Stimulated activated CD4-positive, alpha-beta T cell treated with anti-CD3 and anti-CD28 coated beads, Interleukin-12 subunit alpha, Interleukin-12 subunit beta, amount 100 ng/mL, for 4 hours (primary cell): ENCODE data around the gene TJP2.

ENCODE experiments used
- DNase-seq: peaks from one replicate; pipeline ENCODE4 v3.0.0-alpha.2; 2020

Gene TJP2

DNA sequence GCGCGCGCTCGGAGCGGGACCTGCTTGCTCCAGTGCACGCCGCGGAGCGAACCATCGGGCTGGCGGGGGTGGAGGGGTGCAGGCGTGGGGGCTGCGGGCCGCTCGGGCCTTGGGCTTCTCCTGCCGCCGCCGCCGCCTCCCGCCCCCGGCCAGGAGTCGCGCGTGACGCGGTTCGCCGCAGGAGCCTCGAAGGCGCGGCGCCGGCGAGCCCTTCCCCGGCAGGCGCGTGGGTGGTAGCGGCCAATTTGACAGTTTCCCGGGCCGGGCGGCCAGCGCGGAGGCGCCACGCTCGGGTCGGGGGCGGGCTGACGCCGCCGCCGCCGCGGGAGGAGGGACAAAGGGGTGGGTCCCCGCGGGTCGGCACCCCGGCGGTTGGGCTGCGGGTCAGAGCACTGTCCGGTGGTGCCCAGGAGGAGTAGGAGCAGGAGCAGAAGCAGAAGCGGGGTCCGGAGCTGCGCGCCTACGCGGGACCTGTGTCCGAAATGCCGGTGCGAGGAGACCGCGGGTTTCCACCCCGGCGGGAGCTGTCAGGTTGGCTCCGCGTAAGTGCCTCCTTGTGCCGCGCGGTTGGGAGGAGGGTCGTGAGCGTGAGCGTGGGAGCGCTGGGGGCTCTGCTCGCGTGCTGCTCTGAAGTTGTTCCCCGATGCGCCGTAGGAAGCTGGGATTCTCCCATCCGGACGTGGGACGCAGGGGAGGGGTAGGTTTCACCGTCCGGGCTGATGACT, at the start of gene TJP2:
Gene TJP2 (plus strand): TSS at position 387 of the 725 bp plus-strand sequence. CDS start 96 bp downstream, at position 483.
- peak; percentile 40 for DNase-seq

DNA sequence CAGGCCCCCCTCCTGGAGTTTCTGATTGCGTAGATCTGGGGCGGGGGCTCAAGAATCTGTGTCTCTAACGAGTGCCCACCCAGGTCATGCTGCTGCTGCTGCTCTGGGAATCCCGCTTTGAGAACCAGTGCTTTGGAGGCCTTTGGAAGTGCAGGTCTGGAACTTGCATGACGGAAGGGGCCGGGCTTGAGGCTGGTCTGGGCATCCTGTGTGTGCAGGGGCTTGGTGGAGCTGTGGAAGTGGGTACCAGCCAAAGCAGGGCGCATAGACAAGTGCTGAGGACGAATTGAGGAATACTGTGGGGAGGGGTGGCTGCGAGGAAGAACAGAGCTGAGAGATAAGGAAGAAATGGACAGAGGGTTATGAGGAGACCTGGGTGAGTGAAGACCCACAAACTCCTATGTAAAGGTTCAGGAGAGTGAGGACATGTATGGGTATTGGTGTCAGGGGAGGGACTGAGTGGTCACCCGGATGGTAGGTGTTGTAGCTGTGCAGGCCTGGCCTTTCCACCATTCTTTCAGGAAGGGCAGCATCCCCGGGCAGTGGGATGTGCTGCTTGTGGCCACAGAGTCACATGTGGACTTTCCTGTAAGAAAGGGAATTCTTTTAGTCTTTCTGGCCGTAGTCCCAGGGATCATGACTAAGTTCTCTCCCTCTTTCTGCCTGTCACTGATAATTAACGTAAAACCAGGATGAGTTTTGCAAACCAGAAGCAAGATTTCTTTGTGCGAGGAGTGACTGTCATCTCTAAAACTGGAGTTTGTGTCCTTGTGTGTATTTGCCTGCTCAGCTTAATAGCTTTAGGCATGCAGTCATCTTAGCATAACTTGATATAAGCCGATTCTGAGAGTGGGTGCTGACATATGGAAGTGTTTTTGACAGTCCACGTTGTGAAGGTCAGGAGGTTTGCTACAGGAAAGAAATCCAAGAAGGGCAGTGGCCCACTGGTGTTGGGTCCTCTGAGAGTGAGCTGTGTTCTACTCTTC, 43.3 kb upstream of the TJP2 start:
- no peak for DNase-seq

DNA sequence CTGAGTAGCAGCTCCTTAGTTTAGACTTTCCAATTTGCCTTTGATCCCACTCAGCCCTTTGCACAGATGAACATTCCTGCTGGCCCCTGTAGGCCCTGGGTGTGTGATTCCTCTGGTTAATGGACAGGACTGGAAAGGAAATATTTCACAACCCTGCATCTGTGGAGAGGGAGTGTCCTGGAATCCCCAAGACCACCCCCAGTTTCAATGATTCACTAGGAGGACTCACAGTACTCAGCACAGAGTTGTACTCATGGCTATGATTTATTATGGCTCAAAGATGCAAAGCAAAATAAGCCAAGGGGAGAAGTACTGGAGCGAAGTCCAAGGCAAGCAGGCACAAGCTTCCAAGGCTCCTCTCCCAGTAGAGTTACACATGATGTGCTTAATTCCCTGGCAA, 42.4 kb upstream of the TJP2 start:
- no peak for DNase-seq

DNA sequence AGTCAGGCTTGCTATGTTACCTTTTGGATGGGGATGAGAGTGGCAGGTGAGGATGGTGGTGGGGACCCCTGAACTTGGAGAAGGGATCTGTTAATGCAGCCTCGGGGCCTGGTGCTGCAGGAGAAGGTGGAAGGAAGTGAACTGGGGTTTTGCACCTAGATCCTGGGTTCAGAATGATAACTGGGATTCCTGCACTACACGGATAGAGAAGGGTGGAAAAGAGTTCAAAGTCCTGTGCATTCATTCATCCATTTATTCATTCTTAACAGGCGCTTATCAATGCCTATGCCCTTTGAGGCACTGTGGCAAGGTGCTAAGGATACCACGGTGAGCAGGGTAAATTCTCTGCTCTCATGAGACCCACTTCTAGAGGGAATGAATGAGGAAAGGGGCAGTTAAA, 41.7 kb upstream of the TJP2 start:
- no peak for DNase-seq

DNA sequence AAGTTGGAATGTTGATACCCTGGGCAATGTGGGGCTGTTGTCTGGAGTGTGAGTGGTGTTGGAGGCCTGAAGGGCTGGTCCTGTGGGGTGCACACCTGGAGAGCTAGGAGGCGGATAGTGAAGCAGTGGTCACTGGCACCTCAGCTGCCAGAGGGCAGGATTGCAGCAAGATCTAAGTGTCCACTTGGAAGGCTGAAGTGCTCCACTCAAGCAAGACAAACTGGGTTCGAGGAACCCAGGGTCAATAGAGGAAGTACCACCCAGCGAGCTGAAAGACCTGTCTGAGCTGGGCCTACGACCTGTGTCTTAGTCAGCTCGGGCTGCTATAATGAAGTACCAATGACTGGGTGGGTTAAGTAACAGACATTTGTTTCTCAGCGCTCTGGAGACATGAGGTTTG, 39.7 kb upstream of the TJP2 start:
- no peak for DNase-seq

DNA sequence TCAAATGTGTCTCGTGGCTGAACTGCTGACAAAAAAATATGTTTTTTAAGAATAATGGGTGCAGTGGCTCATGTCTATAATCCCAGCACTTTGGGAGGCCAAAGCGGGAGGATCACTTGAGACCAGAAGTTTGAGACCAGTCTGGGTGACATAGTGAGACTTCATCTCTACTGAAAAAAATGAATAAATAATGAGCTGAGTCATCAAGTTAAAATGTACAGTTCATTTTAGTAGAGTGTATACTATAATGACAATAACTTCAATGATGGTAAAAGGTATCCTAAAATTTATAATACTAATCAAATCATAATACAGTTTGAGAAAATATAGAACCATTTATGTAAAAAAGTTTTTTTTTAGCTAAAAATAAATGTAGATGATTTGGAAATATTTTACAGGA, 37.9 kb upstream of the TJP2 start:
- DNase-seq: no peak

DNA sequence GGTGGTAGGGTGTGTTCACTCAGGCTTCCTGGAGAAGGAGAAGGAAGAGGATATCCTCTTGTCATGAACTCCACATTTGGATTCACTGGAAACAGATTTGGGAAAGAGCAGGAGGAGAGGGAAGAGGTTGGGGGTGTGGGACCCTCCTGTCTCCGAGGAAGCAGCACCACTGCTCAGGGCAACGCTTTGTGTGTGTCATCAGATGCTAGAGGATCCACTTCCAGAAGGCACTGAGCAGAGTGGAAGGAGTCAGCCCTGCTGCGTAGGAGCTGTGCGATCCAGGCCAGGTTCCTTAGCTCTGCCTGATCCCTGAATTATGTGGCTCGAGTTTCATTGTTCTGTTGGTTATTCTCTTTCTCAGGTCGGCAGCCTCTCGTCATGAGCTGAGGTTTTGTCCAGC, 37.3 kb upstream of the TJP2 start:
- DNase-seq: no peak

DNA sequence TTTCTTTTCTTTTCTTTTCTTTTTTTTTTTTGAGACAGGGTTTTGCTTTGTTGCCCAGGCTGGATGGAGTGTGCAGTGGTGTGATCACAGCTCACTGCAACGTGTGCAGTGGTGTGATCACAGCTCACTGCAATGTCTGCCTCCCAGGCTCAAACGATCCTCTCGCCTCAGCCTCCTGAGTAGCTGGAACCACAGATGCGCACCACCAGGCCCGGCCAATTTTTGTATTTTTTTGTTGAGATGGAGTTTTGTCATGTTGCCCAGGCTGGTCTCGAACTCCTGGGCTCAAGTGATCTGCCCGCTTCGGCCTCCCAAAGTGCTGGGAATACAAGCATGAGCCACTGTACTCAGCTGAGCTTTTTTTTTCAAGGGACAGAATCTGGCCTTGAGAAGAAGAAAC, 36.8 kb upstream of the TJP2 start:
- DNase-seq: no peak

DNA sequence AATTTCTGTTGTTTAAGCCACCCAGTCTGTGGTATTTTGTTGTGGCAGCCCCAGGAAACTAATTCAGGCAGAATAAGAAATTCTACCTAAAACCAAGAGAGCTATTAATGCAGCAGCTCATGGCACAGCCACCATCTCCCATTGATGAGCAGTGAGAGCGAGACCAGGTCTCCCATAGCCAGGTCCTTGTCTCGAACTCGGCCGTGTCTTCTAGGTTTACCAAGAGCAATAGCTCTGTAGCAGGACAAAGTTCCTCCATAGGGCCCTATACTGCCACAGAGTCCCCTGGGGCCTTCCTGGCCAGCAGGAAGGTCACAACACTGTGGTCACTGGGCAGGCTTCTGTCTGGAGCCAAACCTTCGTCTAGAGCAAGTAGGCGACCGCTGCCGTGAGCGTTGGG, 34.5 kb upstream of the TJP2 start:
- DNase-seq: no peak

DNA sequence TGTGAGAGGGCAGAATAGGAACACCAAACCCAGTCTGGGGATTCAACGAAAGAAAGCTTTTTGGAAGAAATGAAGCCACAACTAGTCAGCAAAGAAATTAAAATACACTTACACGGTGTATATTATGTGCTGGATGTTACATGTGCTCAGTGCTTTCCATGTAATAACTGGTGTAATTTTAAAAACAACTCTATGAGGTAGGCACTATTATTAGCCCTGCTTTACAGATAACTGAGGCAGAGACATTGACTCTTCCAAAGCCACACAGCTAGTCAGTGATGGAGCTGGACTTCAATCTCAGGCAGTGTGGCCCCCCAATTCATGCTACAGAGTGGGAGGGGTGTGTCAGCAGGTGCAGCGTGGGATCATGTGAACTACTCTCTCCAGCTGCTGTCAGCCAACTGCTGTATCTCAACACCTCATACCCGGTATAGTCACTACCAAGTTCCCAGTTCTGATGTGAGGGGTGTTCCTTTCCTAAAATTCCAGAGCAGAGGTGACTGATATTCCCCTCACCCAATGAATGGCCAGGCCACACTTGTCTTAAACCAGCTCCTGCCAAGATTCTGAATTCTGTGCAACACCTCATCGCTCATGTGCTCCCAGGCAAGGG, 33.8 kb upstream of the TJP2 start:
- no peak for DNase-seq

DNA sequence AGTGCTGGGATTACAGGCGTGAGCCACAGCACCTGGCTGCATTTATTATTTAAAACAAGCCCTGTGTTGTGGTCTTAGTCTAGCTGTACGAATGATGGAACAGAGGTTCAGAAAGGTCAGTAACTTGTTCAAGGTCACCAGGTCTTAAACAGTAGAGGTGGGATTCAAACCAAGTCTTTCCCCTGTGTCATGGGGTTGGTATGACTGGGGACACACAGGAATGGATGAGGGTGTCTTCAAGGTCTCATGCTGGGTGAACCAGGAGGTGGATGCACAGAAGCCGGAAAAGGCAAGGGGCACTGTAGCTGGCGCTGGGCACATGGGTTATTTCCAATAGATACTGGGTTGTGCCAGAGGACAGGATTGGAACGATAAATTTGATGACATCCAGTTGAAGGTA, 32.2 kb upstream of the TJP2 start:
- DNase-seq: no peak

DNA sequence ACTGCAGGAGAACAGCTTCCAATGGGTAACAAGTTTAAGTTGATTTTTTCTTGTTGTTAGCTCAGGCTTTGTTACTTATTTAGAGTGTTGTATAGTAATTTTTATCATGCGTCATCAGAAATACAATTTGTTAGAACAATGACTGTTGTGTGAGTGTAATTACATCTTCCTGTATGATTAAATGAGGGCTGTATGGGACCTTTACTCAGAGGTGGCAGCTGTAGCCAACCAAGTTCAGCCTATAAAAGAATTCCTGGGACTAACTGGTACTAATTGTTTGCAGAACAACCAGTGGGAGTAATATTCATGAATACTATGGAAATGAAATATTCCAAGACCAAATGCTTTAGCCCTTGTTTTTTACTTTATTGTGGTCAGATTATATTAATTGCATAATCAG, 30.8 kb upstream of the TJP2 start:
- DNase-seq: no peak

DNA sequence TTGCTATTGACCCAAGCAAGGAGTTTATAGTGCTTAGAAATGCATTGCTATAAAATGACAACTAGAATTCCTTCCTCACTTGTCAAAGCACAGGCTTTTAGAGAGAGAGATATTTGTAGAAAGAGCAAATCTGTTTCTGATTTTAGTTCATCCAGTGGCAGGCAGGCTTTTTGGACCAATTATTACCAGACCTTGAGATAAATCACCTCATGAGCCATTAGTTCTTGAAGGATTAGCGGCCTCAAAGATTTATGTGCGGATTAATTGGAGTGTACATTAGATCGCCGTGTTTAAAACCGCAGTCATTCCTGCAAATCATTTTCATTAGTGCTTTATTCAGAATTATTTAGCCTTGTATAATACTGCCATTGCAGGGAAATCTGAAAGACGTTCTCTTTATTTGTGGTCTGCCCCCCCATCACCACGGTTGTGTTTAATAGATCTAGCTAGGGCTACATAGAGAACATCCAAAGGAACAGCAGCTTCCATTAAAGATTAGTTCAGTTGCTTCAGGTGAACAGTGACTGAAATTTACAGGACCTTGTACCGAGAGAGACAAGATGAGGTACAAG, 28.8 kb upstream of the TJP2 start:
- no peak for DNase-seq

DNA sequence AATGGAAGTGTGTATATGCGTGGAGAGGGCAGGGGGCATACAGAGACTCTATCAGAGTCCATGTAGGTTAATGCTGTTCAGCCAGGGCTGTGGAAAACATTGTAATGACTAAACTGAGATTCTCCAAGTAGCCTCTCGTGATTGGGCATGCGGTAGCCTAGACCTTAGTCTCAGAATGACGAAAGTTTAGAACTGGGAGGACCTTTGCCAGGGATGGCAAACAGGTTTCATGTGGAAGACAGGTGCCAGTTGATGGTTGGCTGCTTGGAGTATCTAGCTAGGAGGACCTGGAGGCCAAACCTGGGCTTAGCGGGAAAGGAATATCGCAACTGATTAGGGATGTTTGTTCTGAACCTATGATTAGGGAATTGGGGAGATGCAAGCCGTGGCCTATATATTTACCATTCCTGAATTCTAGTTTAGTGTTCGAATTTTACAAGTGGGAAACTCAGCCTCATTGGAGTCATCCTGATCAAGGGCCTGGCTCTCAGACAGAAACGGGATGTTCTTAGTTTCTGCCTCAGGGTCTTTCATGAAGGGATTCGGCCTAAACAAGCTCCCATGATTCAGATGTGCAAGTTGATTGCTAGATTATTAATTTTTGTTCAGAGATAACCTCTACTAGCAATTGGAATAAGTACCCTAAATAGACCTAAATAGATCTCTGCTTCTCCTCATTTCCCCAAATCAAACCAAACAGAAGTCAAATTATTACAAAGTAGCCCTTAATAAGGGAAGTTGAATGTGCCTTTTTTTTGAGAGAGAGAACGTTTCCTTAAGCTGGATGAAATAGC, 26.8 kb upstream of the TJP2 start:
- no peak for DNase-seq

DNA sequence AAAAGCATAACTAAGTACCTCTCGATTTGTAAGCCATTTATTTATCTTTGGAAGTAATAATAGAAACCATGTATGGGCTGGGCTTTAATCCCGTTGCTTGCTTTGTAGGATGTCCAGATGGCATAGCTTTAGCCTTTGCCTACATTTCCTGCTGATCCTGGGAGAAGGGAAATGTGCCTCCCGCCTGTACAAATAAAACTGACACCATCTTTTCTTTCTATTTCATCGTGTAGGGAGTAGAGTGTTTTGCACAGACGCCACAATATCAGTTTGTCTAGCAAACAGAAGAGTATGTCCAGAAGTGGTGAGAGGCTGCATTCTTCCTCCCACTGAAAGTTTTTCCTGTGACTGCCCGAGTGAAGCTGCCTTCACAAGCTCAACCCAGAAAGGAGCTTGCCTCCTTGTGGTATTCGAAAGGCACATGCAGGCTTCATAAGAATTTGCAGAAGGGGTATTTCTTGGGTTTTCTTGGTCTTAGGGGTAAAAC, 24.7 kb upstream of the TJP2 start:
- no peak for DNase-seq

DNA sequence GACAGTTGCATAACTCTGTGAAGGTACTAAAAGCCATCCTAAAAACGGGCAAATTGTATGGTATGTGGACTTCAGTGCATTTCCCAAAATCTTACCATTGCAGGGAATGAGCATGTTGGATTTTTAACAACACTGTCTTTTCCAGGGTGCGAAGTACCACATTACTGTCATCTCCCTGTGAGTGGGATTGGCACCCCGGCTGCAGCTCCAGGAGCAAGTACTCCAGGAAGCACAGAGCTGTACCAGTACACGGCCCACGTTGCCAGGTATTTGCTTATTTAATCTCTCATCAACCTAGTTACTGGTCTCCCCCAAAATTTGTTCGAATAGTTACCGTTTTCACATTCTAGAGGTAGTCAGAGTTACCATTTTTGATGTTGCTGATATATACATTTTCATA, 22.6 kb upstream of the TJP2 start:
- DNase-seq: no peak

DNA sequence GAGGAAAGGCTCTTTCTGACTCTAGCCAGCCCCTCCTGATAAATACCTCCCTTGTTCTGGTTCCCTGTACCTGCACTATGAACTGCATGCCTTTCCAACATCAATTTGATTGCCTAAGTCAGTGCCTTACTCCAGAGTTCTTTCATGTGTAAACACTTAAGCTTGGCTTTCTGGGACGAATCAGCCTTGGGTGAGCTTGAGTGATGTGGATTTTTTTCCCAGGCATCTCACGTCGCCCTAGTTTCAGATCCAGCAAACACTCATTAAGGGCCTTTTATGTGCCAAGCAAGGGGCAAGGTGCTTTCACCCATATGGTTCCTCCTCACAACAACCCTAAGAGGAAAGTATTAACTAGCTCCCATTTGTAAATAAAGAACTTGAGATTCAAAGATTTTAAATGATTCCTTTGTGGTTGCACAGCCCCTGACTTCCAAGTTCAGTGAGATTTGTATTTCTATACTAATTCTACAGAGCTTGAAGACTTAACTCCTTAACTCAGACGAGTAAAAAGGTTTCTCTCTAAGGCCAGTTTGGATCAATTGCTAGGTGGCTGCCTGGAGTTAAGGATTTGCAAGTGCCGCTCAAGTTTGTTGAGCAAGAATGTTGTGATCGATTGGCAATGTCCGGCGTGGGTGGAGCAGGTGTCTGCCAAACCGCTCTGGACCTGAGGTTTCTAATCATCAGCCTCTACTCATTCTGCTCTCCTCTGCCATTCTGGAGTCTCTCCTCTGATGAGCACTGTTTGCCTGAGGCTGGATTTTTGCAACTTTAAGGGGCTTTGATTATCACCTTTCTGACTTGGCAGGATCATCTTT, 20.2 kb upstream of the TJP2 start:
- no peak for DNase-seq

DNA sequence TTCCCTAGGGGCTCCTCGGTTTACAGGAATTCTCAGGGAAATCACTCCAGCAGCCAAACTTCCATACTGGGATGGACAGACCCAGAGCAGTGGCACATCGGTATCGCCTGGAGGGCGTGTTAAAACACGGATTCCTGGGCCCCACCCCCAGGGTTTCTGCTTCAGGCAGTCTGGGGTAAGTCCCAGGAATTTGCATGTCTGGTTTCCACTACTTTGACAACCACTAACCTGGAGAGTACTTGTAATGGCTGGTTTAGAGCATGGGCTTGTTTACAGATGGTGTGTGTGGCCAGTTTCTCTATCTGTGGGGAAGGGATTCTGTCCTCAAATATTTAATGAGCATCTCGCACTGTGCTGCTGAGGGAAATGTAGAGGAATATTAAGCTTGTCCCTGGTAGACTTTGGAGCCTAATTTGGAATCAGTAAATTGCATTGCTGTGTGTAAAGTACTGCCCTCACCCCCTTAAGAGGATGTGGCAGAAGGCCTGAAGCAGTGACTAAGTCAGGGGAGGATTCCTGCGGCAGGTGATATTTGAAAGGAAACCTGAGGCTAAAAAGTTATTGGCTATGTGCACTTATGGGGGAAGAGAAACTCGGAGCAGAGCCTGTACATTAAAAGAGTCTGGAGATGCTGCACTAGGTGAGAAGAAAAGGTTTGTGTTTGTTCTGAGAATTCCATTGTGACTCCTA, 18.6 kb upstream of the TJP2 start:
- DNase-seq: no peak

DNA sequence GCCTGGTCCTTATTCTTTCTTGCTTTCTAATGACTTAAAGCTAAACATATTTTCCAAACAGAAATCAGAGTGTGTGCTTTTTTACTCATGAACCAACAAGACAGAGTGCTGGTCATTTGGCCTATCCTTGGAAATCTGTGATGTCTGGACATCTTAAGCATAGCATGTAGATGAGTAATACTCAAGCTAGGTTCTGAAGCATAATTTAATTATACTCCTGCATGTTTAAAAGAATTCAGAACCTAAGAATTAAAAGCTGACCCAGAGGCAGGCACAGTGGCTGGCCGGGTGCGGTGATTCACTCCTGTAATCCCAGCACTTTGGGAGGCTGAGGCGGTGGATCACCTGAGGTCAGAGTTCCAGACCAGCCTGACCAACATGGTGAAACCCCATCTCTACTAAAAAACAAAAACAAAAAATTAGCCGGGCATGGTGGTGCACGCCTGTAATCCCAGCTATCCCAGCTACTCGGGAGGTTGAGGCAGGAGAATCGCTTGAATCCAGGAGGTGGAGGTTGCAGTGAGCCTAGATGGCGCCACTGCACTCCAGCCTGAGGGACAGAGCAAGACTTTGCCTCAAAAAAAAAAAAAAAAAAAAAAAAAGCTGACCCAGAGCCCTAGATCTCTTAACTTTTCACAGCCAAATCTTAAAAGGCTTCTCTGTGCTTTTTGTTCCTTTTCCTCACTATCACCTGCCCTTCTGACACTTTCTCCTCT, 16.2 kb upstream of the TJP2 start:
- no peak for DNase-seq

DNA sequence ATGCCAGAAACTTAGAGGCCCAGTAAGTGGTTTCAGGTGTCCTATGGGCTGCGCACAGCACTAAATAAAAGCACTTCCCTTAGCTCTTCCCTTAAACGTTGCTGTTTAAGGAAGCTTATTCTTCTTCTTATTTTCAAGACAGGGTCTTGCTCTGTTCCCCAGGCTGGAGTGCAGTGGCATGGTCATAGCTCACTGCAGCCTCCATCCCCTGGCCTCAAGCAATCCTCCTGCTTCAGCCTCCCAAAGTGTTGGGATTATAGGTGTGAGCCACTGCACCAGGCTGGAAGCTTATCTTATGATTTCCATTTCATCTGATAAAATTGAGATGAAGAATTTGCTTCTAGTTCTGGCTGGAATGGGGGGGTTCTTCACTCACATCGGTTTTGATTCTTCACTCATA, 15.6 kb upstream of the TJP2 start:
- DNase-seq: no peak
